Mucosa of rectum (tissue), 2 donors: ENCODE measurements around the gene FASTKD2.

Experiments used
- H3K27ac ChIP-seq, 2 donors: one replicate each; pipeline ENCODE4 v1.7.0; 2013; ENCODE audit warnings: inconsistent platforms in 2 of 2, low read depth in 2 of 2, low read length in 2 of 2
- H3K27me3 ChIP-seq, 2 donors: one replicate each; pipeline ENCODE4 v1.7.0; 2013; ENCODE audit warnings: low read length in 2 of 2; ENCODE audit not compliant: control insufficient read depth in 2 of 2, insufficient read depth in 2 of 2
- H3K36me3 ChIP-seq, 2 donors: one replicate each; pipeline ENCODE4 v1.7.0; 2013; ENCODE audit warnings: low read length in 2 of 2; ENCODE audit not compliant: control insufficient read depth in 2 of 2, insufficient read depth in 2 of 2
- H3K4me1 ChIP-seq, 2 donors: one replicate each; pipeline ENCODE4 v1.7.0; 2013; ENCODE audit warnings: low read length in 2 of 2, mild to moderate bottlenecking in 1 of 2; ENCODE audit not compliant: control insufficient read depth in 2 of 2, insufficient read depth in 2 of 2
- H3K4me3 ChIP-seq, 2 donors: one replicate each; pipeline ENCODE4 v1.7.0; 2013; ENCODE audit warnings: low read length in 2 of 2
- H3K9ac ChIP-seq, 2 donors: one replicate each; pipeline ENCODE4 v1.7.0; 2013; ENCODE audit warnings: low read length in 2 of 2, low read depth in 1 of 2, mild to moderate bottlenecking in 1 of 2
- H3K9me3 ChIP-seq, 2 donors: one replicate each; pipeline ENCODE4 v1.7.0; 2013; ENCODE audit warnings: low read length in 2 of 2; ENCODE audit not compliant: control insufficient read depth in 2 of 2
- donor health status: healthy.
- donor health status: Normal muscosa, but diverticular disease.

FASTKD2 gene

GRCh38 chr2:206832873-206833272 is 67.5 kb downstream of the FASTKD2 start:
- H3K4me1 ChIP-seq, result no peaks in the 10 kb centered on the region
- no peaks in the 10 kb centered on the region for H3K9me3 ChIP-seq
- H3K9ac ChIP-seq, result no peak overlapping the region
- H3K27ac ChIP-seq, result no peak overlapping the region
- no peak overlapping the region for H3K4me3 ChIP-seq
- H3K36me3 ChIP-seq, result no peaks in the 10 kb centered on the region
- no peaks in the 10 kb centered on the region for H3K27me3 ChIP-seq

- H3K4me3 ChIP-seq, result no peak overlapping the region
- H3K9ac ChIP-seq, result no peak overlapping the region
- no peaks in the 10 kb centered on the region for H3K27me3 ChIP-seq
- H3K4me1 ChIP-seq, result no peaks in the 10 kb centered on the region
- H3K9me3 ChIP-seq, result no peaks in the 10 kb centered on the region
- H3K27ac ChIP-seq, result no peak overlapping the region
- H3K36me3 ChIP-seq, result no peaks in the 10 kb centered on the region
Observed at GRCh38 chr2:206833291-206833690, 67.9 kb downstream of the FASTKD2 start.

DNA sequence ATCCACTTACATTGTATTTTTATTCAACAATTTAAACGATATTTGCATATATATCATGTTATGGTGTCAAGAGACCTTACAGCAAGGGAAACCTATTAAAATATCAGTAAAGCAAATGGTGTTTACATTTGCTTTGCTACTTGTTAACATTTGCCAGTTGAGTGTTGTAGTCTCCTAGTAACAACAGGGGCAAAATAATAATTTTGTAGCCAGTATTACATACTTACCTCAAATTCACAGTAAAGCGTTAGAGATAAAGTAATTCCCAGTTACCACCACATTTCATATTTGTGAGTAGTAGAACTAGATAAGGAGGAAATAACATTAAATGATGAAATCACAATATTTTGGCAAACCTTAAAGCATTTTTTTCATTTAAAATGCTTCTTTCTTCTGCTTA is 71.3 kb downstream of the FASTKD2 start:
- no peaks in the 10 kb centered on the region for H3K9me3 ChIP-seq
- no peak overlapping the region for H3K27ac ChIP-seq
- no peaks in the 10 kb centered on the region for H3K27me3 ChIP-seq
- H3K4me3 ChIP-seq, result no peak overlapping the region
- H3K36me3 ChIP-seq, result no peaks in the 10 kb centered on the region
- H3K4me1 ChIP-seq, result no peaks in the 10 kb centered on the region
- no peak overlapping the region for H3K9ac ChIP-seq

GRCh38 chr2:206837775-206838174 is 72.4 kb downstream of the FASTKD2 start:
- H3K9ac ChIP-seq, result no peak overlapping the region
- H3K36me3 ChIP-seq, result no peaks in the 10 kb centered on the region
- H3K4me1 ChIP-seq, result no peaks in the 10 kb centered on the region
- H3K27ac ChIP-seq, result no peak overlapping the region
- H3K9me3 ChIP-seq, result no peaks in the 10 kb centered on the region
- H3K4me3 ChIP-seq, result no peak overlapping the region
- H3K27me3 ChIP-seq, result no peaks in the 10 kb centered on the region

DNA sequence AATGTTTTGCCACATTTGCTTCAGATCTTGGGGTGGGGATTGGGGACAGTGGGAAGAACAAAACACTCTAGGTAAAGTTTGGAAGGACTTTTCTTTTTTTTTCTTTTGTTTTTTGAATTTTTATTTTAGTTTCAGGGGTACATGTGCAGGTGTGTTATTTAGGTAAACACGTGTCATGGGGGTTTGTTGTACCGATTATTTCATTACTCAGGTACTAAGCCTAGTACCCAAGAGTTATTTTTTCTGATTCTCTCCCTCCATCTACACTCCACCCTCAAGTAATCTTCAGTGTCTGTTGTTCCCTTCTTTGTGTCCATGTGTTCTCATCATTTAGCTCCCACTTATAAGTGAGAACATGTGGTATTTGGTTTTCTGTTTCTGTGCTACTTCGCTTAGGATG is 73.3 kb downstream of the FASTKD2 start:
- Histone ChIP-seq H3K4me1 (no peaks in the 10 kb centered on the region), H3K27me3 (no peaks in the 10 kb centered on the region), H3K9me3 (no peaks in the 10 kb centered on the region), H3K9ac (no peak overlapping the region), H3K27ac (no peak overlapping the region), H3K4me3 (no peak overlapping the region), H3K36me3 (no peaks in the 10 kb centered on the region)

DNA sequence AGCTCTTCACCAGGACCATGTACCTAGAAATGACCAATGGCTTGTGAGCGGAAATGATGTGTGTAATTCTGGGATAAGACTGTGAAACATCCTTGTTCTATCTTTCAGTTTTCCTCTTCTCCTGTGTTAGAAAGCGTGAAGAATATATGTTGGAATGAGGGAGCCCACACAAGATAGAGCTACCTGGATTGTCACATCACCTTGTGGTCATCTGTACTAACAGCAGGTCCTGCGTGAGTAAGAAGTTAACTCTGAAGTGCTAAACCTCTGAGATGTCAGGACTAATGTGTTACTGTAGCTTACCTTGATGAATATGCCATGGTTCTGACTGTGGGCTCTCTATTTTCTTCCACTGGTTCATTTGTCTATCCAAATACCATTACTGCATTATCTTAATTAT is 75.6 kb downstream of the FASTKD2 start:
- no peak overlapping the region for H3K27ac ChIP-seq
- no peaks in the 10 kb centered on the region for H3K27me3 ChIP-seq
- H3K9ac ChIP-seq, result no peak overlapping the region
- H3K4me1 ChIP-seq, result no peaks in the 10 kb centered on the region
- no peaks in the 10 kb centered on the region for H3K36me3 ChIP-seq
- H3K9me3 ChIP-seq, result no peaks in the 10 kb centered on the region
- no peak overlapping the region for H3K4me3 ChIP-seq
